Colon (tissue), 2 donors: Measurements from ENCODE around the gene PLXNA4.

Experiments used
- FAIRE-seq: peaks from 2 replicates; lab custom pipeline; 2012; peaks lifted over from hg19 to GRCh38; lab: Jason Lieb, UNC
- donor health status: control.
- donor health status: control.

The PLXNA4 gene

DNA sequence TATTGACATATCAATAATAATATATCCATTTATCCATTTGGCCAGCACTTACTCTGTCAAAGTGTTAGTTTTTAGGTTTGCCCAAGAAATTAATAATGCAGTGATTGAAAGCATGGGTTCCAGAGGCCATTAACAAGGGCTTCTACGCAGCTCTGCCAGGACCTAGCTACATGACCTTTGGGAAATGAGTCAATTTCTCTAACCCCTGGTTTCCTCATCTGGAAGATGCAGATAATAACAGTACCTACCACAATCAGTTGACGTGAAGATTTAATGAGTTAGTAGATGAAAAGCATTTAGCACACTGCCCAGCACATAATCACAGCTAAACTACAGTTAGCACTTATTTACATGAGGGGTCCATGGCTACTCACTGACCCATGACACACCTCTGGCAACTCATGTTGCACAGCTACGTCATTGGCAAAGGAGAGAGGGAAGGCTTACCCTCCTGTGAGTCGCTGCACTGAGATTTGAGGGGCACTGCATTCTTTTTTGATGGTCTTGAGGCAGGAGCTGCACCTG is 263.7 kb downstream of the PLXNA4 start:
- FAIRE-seq: no peak

DNA sequence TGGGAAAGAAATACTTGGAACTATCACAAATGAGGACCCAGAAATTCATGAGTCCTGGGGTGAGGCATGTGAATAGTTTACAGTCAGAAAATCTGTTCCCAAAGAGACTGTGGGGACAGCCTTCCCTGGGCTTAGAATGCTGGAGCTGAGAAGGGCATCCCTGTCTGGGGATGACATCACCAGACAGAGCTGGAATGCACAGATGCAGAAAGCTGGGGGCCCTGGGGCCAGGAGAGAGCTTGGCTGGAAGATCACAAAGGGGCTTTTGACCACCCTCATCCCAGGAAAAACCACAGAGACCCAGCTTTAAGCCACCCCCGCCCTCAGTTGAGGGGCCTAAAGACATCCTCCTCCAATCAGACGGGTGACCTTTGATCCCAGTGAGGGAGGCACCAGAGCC is 264.5 kb downstream of the PLXNA4 start:
- FAIRE-seq: no peak

DNA sequence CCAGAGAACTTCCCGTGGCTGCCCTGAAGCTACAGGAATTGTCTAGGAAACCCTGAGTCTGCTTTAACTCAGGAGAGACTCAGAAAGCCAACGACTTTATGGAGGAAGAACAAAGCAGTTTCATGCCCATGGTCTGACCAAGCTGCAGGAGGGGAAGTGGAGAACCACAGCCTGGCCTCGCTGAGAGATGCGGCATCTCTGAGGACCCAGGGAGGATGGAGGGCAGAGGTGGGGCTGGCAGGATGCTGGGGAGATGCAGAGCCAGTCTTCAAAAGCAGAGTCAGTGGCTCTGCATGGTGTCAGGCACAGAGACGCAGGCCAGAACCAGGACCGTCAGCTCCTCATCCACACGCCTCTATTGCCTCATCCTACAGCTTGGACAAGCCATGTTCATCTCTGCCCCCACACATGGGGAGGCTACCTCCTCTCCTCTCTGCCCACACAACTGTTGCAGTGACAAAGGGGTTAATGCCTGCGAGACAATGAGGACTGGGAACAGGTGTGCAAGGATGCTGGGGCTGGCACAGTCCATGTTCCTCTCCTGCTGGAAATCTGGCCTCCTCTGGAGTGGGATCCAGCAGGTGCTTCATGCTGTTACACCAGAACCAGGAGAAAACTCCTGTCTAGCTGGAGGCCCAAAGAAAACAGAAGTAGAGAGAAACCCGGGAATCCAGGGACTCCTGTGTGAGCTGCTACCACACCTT is 267.0 kb downstream of the PLXNA4 start:
- FAIRE-seq: no peak

DNA sequence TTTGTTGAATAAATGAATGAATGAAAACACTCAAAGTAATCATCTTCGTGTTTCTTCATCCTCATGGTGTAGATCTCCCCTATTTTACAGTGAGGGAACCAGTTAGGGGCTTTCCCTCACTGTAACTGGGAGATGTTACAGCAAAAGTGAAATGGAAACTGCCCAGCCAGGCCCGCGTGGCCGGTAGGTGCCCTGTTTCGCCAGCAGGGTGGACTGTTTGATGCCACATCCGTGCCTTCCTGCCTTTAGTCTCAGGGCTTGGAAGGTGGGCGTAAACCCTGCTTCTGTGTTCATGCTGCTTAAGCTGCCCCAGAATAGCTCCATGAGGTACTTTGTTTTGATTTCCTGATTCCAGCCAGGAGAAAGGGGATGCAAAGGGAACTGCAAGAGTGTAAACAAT is 268.8 kb downstream of the PLXNA4 start:
- FAIRE-seq: no peak

DNA sequence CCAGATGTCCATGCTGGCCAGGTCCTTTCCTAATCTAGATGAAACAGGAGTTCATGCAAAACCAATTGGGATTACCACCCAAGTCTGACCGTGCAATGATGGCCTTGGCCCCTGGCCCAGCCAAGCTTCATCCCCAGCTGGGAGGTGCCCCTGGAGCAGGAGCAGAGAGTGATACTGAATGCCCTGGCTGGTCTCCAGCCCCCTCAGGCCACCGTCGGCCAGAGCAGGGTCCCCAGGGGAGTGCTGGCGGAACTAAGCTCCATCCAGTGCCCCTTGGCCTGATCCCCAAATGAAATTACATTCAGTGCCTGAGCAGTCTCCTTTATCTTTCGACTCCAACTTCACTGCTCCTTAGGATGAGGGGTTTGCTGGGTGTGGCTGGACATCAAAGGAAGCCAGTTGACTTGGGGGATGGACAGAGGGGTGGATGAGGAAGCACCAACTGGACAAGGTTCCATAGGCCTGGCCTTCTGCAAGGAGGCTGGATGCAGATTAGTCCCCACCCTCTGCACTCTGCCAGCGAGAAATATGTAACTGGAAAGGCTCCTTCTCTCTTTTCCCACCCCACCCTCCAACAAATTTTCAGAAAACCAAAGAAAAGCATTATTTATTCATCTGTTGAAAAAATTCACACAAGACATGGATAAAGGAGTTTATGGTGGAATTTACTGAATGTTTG is 275.5 kb downstream of the PLXNA4 start:
- no peak for FAIRE-seq

DNA sequence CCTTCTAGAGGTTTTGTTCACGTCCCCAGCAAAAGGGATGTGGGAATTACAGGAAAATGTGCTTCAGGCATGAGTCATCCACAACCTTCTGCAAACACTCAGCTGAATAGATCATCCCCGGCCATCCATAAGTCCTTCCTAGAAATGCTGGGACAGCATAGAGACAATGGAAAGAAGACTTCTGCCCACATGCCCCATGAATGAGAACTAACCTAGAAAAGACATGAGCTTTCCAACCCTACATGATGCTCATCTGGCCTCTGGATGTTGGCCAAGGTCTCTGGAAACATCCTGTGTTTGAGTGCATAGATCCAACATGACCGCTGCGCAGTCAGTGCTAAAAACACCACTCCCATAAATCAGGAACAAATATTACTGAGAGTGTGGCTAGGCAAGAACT is 277.5 kb downstream of the PLXNA4 start:
- FAIRE-seq: no peak

DNA sequence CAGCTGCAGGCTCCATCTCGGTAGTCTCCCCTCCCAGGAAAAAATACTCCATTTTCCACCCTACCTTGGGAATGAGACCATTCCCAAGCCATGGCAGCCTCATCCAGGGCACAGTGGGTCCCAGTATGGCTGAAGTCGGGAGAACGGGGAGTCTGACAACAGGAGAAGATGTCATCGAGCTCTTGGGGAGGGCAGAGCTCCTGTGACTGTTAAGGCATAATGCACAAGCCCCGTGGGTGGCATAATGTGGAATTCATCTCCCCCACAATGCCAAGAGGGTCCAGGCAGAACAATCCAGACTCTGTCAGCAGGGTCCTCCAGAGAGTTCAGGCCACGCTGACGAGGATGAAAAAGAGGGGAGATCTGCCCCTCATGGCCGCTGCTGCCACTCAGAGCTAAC is 279.4 kb downstream of the PLXNA4 start:
- no peak for FAIRE-seq

DNA sequence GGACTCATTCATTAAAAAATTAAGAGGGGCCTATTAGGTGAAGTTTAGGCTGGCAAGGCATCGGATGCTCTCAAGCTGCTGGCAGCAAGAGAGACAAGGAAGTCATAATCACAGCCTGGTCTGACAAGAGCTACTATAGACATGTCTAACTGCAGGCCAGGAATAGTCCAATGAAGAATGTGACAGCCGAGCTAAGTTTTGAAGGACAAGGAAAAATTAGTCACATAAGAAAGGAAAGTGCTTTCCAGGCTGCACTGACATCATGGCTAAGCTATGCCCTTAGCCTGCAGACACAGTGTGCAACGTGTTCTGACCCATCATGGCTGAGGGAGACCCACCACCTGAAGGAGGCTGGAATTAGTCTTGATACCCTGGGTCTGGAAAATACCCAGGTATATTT is 281.1 kb downstream of the PLXNA4 start:
- FAIRE-seq: no peak

DNA sequence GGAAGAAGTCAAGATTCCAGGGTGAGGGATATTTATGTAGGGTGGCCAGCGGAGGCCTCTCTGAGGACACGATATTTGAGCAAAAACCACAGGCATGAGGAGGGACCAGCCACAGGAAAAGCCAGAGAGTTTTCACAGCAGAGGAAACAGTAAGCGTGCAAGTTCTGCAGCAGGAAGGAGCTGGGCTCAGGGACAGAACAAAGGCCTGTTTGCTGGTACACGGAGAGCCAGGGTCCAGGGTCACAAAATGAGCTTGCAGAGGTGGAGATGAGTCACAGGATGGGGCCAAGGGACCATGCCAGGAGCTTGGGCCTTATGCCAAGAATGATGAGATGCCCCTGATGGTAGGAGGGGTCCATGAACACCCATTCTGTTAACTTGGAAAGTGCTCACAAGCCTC is 283.5 kb downstream of the PLXNA4 start:
- FAIRE-seq: no peak

DNA sequence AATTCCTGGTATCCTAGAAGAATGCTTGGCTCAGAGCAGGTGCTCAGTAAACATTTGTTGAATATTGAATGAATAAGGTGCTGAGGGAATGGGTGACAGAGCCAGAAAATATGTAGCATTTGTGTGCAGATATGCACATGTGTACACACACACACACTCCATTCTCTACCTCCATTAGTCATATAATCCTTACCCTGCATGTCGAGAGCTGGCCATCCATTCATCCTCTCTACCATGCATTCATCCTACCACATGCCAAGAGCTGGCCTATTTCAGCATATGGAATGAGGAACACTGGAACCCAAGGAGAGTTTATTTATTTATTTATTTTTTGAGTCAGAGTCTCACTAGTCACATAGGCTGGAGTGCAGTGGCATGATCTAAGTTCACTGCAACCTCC is 284.8 kb downstream of the PLXNA4 start:
- FAIRE-seq: no peak

DNA sequence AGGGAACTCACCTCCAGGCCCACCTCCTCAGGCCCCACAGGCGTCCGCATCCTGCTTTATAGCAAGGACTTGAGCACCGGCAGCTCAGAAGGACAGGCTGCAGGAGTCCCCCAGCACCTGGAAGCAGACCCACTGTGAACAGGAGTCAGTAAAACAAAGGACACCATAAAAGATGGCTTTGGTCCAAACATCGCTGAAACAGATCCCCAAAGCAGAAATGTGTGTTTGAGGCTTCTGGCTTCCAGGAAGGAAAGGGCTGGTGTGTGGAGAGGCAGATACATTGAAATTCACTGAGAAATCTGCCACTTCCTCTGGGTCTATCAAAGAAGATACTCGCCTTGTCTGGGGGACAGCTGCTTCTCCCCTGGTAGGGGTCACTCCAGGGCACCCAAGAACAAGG is 286.2 kb downstream of the PLXNA4 start:
- no peak for FAIRE-seq

DNA sequence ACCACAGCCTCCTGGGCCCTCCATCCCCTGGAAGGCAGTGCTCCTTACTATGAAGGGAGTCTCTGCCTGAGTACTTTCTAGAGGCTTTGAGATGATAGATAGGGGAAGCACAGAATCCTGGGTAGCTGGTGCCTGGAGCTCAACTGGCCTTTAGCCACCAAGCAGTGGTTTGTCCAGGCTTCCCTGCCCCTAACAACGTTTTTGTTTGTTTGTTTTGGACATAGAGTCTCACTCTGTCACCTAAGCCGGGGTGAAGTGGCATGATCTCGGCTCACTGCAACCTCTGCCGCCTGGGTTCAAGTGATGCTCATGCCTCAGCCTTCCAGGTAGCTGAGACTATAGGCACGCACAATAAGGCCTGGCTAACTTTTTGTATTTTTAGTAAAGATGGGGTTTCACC is 289.4 kb downstream of the PLXNA4 start:
- FAIRE-seq: no peak

DNA sequence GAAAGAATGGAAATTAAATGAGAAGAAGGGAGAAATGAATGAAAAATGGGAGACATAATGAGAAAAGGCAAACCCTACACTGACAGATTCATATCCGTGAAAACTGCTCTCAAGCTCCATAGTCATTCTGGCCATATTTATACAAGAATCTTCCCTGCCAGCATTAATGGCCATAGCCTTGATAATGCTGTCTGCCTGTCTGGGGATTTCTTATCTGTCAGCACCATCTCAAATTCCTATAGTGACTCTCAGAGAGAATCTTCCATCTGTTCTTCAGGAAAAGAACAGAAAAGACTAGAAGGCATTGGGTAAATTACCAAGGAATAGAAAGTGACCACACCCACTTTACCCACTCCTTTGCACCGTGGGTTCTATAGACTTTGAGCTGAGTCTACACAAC is 295.9 kb downstream of the PLXNA4 start:
- FAIRE-seq: no peak

DNA sequence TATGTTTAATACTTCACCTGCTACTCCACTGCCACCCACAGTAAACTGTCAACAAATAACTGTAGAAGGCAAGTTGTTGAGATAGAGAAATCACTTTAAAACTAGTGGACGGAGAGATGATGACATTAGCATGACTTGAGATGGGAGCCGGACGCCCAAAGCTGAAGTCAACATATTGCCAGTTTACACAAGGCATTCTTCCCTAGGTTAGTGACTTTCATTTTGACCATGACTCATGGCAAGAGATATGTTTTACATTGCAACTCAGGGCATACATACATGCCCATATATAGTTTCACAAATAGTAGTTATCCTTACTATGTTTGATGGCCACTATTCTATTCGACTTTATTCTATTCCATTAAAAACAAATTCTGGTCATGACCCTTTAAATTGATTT is 296.6 kb downstream of the PLXNA4 start:
- no peak for FAIRE-seq

DNA sequence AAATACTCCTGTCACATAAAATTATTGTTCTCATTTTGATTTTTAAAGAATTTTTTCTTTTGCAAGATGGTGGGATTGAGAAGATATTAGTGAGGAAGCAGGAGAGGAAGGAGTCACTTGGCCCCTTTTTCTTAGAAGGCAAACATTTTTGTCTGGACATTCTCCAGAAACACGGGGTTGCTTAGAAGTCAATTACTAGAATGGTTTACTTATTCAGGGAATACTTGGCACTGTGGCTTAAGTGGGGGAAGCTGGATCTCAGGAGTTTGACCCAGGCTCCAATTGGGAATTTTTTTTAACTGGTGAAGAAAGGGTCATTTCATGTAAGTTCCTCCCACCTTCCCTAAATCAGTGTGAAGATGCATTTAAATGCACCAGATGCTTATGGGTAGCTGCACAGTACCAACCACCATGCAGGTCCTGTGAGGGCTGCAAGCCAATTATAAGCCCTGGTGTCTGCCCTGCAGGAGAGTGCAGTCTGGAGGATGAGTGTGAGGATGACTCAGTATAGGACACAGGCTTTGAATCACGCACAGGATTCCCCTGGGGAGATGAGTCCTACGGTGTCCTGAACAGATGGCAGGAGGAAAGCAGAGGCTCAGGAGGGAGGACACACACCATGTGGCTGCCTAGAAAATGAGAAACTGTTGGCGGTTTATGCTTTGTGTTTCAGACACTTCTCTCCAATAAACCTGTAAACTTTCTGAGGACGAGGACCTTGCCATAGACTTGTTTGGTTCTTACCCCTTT is 299.1 kb downstream of the PLXNA4 start:
- FAIRE-seq: no peak

DNA sequence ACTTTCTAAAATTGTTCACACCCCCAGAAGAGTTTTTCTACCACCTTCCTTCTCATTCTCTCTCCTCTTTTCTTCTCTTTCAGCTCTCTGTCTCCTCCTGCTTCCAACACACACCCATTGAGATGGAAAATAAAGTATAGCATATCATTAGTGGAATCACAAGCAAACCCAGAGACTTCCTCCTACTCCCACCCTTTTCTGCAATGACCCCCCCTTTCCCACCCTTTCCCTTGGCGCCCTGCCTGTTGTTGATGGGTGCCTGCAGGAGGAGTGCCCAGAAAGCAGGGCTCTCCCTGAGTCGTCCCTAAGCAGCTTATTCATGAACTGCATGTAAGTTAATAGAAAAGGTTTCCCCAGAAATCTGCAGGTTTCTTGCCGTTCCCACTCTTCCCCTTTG is 300.0 kb downstream of the PLXNA4 start:
- FAIRE-seq: no peak

DNA sequence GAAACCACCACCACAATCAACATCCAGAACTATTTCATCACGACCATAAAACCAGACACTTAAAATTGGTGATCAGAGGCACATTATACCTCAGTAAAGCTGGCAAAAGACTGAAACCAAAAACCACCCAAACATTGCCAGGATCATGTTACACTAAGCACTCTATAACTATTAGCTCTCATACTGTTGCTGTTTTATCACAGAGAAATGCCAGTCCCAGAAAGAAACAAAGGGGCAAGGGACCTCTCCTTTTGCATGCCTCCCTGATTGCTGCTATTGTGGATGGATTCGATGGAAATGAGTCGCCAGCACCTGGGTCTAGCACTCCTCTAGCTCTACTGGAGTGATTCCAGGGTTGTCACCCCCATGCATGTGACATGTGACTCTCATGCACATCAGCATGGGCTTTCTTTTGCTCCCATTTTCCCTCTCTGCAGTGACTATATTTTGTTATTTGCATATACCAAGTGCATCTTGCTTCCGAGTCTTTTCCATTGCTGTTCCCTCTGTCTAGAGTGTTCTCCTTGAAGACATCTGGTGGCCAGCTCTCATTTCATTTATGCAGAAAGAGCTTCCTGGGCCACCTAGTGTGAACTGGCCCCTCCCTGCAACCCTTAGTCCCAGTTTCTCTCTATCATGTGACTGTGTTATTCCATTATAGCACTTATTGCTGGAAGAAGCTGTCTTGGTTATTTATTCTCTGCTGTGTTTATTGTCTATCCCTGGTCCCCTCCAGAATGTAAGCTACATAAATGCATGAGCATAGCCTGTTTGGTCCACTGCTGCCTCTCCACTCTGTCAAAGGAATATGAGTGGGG is 300.6 kb downstream of the PLXNA4 start:
- no peak for FAIRE-seq

DNA sequence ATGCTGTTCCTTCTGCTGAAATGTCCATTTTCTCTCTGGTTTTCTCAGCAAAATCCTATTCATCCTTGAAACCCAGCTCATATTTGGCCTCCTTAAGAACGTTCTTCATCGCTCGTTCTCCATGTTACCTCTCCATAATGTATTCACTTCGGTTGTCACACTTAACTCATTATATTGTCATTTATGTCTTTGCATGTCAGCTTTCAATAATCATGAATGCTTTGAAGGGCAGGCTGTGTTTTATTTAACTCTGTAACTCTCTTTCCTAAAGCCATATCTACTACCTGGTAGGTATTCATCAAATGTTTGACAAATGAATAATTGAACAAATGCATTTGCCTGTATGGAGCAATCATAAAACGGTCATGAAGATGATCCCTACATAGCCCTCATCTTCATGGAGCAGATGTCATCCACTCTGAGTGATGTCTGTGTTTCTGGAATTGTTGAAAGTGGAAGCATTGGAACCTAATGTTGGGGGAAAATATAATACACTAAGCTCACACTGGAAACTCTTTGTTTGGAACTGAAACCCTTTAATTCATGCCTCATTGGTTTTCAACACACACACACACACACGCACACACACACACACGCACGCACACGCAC is 303.4 kb downstream of the PLXNA4 start:
- no peak for FAIRE-seq

DNA sequence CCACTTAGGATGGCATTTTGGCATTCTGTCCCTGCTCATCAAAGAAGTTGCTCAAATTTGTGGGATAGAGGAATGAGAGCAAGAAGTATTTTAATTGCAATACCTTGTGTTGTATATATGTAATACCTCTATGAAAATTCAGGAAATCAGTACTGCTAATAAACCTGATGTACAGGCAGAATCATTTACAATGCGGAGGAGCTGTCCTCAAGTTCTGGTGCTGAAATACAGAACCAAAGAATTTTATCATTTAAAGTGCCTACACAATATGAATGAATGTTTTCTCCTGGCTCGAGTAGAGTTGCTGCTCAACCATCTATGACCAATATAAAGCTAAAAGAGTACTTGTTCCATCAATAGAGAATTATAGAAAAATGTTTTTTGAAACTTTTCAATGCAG is 305.8 kb downstream of the PLXNA4 start:
- no peak for FAIRE-seq

DNA sequence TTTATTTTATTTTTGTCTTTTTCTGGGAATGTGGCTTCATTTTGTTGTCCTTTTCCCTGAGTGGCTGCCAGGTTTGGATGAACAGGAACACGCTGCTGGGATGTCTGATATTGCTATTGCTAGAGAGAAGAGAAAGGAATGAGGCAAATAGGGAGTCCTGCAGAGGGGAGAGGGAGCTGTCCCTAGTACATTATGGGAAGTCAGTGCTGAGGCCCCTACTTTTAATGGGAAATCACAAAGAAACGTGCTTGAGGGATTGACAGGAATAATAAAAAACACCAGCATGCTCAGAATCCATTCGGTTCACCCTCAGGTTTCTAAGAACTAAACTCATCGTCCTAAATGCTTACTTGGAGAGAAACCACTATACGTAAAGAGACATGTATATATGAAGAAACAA is 306.6 kb downstream of the PLXNA4 start:
- FAIRE-seq: no peak

DNA sequence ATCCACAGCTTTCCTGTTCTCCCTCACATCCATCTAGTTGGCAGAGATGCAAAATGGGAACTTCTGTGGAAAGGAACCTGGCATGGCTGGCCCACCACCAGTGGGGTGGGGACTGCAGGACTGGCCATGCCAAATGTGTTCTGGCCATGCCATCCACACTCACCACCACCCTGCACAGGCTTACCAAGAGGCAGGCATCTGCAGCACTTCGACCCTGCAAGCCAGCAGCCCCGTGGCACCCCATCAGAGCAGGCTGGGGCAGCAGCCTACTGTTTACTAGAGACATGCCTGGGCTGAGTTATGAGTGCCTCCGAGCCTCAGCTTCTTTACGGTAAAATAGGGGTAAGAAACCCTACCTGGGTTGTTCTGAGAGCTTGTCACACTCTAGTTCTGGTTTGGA is 313.1 kb downstream of the PLXNA4 start:
- FAIRE-seq: no peak

DNA sequence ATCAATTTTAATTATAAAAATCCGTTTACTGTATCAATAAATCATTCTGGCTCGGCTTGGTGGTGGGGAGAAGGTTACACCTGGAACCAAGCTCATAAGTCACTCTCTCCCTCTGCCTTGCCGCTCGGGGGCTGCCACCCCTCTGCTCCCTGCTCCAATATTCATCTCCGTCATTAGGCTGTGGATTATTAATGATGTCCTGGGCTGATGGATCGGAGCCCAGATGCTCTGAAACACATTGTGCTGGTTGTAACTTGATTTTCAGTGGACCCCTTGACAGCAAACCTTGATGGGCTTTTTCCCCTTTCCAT is 314.2 kb downstream of the PLXNA4 start:
- no peak for FAIRE-seq
